A673 (cell line): Measurements from ENCODE around the gene KLHL24. TPM values are rescaled to one million over a fixed set of nuclear protein-coding genes. Genes with fewer than 3 reads are reported as not detected.
"Not testable (repeated sequence)": the region's sequence is repeated elsewhere in the genome, so short reads cannot be mapped to it uniquely, and the experiment has no call there.

Source experiments
- BruUV-seq: library from RNA; stranded (reverse); fragments of 400-500 nt; replicated peaks from 2 replicates; lab custom pipeline; 2021; lab: Mats Ljungman, UMichigan
- CTCF ChIA-PET: fragments of 300-600 bp; sonication (Branson Sonifier 250); formaldehyde crosslinking; loops from one replicate; lab custom pipeline; 2022; ENCODE audit warnings: antibody characterized with exemption; lab: Charles Lee
- POLR2A ChIA-PET: fragments of 300-600 bp; sonication (Branson Sonifier 250); formaldehyde crosslinking; loops from one replicate; lab custom pipeline; 2022; ENCODE audit warnings: antibody characterized with exemption; ENCODE audit not compliant: low non-redundant PET; lab: Charles Lee
- DNase-seq: peaks from one replicate; pipeline ENCODE4 v3.0.0-alpha.2; 2015; ENCODE audit warnings: low spot score
- H3K27ac ChIP-seq: fragments of 200-600 bp; sonication (generic); 2 replicates; pipeline ENCODE4 v1.5.1; 2016; ENCODE audit warnings: mixed run types, low read depth, mild to moderate bottlenecking, mixed read lengths, antibody characterized with exemption, low read length; ENCODE audit not compliant: poor library complexity, severe bottlenecking
- H3K27me3 ChIP-seq: fragments of 200-600 bp; sonication (generic); replicated peaks from 2 replicates; pipeline ENCODE4 v1.6.1; 2017; ENCODE audit warnings: mixed run types, low read depth, mild to moderate bottlenecking, mixed read lengths, antibody characterized with exemption, low read length; ENCODE audit not compliant: insufficient read depth, poor library complexity
- H3K36me3 ChIP-seq: fragments of 200-600 bp; sonication (generic); 2 replicates; pipeline ENCODE4 v1.6.1; 2016; ENCODE audit warnings: mixed run types, mild to moderate bottlenecking, mixed read lengths, antibody characterized with exemption, low read length; ENCODE audit not compliant: insufficient read depth, poor library complexity, severe bottlenecking
- H3K4me1 ChIP-seq: fragments of 200-600 bp; sonication (generic); 2 replicates; pipeline ENCODE4 v1.6.1; 2017; ENCODE audit warnings: mixed run types, mild to moderate bottlenecking, mixed read lengths, antibody characterized with exemption, low read length; ENCODE audit not compliant: insufficient read depth, poor library complexity, severe bottlenecking
- H3K4me3 ChIP-seq: fragments of 200-600 bp; sonication (generic); 2 replicates; pipeline ENCODE4 v1.5.1; 2016; ENCODE audit warnings: low read depth, mixed run types, mild to moderate bottlenecking, mixed read lengths, low read length; ENCODE audit not compliant: poor library complexity, severe bottlenecking
- H3K9me3 ChIP-seq: fragments of 200-600 bp; sonication (generic); 2 replicates; pipeline ENCODE4 v1.6.1; 2016; ENCODE audit warnings: mixed run types, low read depth, mild to moderate bottlenecking, mixed read lengths, antibody characterized with exemption, low read length; ENCODE audit not compliant: poor library complexity, severe bottlenecking
- EZH2 ChIP-seq: fragments of 200-600 bp; sonication (generic); IDR thresholded peaks from 2 replicates; pipeline ENCODE4 v1.6.1; 2017; ENCODE audit warnings: borderline replicate concordance, low read depth, mild to moderate bottlenecking, mixed read lengths, antibody characterized with exemption, low read length; ENCODE audit not compliant: poor library complexity, severe bottlenecking
- intact Hi-C: fragments of 100-400 bp; cut with micrococcal nuclease; formaldehyde crosslinking; loops from one replicate; pipeline ENCODE4 v1.10.0; 2022; ENCODE audit not compliant: unreplicated experiment
- total RNA-seq: library from RNA; stranded (reverse); gene quantifications from 2 replicates; pipeline ENCODE4 v1.2.3, GENCODE V29; 2021
- TF ChIP-seq, protein P1 (sequence below): fragments of 300-800, 200-600 bp; sonication (generic); conservative IDR thresholded peaks from 2 replicates; pipeline ENCODE4 v1.5.1; 2017; ENCODE audit warnings: low read depth, mild to moderate bottlenecking, antibody characterized with exemption, low read length, moderate library complexity, mixed read lengths

The KLHL24 gene
- total RNA-seq, 1 experiment from 2014 or later: 7.3 TPM

DNA sequence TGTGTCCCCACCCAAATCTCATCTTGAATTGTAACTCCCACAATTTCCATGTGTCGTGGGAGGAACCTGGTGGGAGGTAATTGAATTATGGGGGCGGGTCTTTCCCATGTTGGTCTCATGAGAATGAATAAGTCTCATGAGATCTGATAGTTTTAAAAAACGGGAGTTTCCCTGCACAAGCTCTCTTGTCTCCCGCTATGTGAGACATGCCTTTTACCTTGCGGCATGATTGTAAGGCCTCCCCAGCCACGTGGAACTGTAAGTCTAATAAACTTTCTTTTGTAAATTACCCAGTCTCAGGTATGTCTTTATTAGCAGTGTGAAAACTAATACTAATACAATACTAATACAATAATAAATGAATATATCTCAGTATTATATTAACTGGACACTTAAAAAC is 52.3 kb downstream of the KLHL24 start:
- Histone ChIP-seq H3K9me3 (no peaks in the 10 kb centered on the region), H3K4me3 (no peak overlapping the region), H3K27ac (no peak overlapping the region), H3K27me3 (no peaks in the 10 kb centered on the region), H3K4me1 (no peaks in the 10 kb centered on the region), H3K36me3 (no peaks in the 10 kb centered on the region)
- POLR2A ChIA-PET: interaction anchor here (0.7 kb wide), 1 partner anchor 10 kb away, joined by 3 read pairs; the partner anchor contains the start of gene YEATS2
- BruUV-seq: no TSS peak
- no peak for DNase-seq
- intact Hi-C loops: no loop called here
- no peak for TF ChIP-seq EZH2
- TF ChIP-seq, protein P1, sequence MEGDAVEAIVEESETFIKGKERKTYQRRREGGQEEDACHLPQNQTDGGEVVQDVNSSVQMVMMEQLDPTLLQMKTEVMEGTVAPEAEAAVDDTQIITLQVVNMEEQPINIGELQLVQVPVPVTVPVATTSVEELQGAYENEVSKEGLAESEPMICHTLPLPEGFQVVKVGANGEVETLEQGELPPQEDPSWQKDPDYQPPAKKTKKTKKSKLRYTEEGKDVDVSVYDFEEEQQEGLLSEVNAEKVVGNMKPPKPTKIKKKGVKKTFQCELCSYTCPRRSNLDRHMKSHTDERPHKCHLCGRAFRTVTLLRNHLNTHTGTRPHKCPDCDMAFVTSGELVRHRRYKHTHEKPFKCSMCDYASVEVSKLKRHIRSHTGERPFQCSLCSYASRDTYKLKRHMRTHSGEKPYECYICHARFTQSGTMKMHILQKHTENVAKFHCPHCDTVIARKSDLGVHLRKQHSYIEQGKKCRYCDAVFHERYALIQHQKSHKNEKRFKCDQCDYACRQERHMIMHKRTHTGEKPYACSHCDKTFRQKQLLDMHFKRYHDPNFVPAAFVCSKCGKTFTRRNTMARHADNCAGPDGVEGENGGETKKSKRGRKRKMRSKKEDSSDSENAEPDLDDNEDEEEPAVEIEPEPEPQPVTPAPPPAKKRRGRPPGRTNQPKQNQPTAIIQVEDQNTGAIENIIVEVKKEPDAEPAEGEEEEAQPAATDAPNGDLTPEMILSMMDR: no peak
- CTCF ChIA-PET: no interaction called here

DNA sequence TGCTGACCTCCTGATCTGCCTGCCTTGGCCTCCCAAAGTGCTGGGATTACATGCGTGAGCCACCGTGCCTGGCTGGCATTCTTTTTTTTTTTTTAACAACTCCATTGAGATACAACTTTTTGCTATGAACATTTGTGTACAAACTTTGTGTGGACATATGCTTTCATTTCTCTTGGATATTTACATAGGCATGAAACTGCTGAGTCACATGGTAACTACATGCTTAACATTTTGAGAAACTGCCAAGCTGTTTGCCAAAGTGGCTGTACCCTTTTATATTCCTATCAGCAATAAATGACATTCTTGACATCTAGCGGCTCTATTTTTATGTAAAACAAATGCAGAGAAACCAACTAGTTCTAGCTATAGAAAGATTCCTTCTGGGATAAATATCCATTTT is 53.5 kb downstream of the KLHL24 start:
- DNase-seq: no peak
- Histone ChIP-seq H3K36me3 (no peaks in the 10 kb centered on the region), H3K9me3 (no peaks in the 10 kb centered on the region), H3K4me1 (no peaks in the 10 kb centered on the region), H3K4me3 (no peak overlapping the region), H3K27ac (no peak overlapping the region), H3K27me3 (no peaks in the 10 kb centered on the region)
- no TSS peak for BruUV-seq
- POLR2A ChIA-PET: no interaction called here
- intact Hi-C loops: no loop called here
- CTCF ChIA-PET: no interaction called here
- no peak for TF ChIP-seq EZH2
- TF ChIP-seq, protein P1: no peak

DNA sequence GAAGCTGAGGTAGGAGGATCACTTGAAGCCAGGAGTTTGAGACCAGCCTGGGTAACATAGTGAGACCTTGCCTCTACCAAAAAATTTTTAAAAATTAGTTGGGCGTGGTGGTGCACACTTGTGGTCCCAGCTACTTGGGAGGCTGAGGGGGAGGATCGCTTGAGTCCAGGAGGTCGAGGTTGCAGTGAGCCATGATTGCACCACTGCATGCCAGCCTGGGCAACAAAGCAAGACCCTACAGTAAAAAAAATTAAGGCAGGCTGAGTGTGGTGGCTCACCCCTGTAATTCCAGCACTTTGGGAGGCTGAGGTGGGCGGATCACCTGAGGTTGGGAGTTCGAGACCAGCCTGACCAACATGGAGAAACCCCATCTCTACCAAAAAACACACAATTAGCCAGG is 54.2 kb downstream of the KLHL24 start:
- H3K27me3 ChIP-seq, CTCF ChIA-PET, intact Hi-C loops, H3K36me3 ChIP-seq, BruUV-seq, H3K4me3 ChIP-seq, POLR2A ChIA-PET, H3K9me3 ChIP-seq, H3K4me1 ChIP-seq, H3K27ac ChIP-seq, DNase-seq: not testable (repeated sequence)

- Histone ChIP-seq H3K36me3 (no peaks in the 10 kb centered on the region), H3K27ac (no peak overlapping the region), H3K27me3 (no peaks in the 10 kb centered on the region), H3K9me3 (no peaks in the 10 kb centered on the region), H3K4me3 (no peak overlapping the region), H3K4me1 (no peaks in the 10 kb centered on the region)
- DNase-seq: no peak
- ChIA-PET POLR2A (no interaction called here), CTCF (no interaction called here)
- TF ChIP-seq EZH2: no peak
- TF ChIP-seq, protein P1: no peak
- intact Hi-C loops: no loop called here
- BruUV-seq: no TSS peak
Observed at GRCh38 chr3:183690402-183690995, 55.1 kb downstream of the KLHL24 start.
